ENCODE results near the gene PLOD2. TPM values are rescaled to one million over a fixed set of nuclear protein-coding genes. Genes with fewer than 3 reads are reported as not detected.

PLOD2 gene
- total RNA-seq, 1 donor from 2014 or later: not detected

DNA sequence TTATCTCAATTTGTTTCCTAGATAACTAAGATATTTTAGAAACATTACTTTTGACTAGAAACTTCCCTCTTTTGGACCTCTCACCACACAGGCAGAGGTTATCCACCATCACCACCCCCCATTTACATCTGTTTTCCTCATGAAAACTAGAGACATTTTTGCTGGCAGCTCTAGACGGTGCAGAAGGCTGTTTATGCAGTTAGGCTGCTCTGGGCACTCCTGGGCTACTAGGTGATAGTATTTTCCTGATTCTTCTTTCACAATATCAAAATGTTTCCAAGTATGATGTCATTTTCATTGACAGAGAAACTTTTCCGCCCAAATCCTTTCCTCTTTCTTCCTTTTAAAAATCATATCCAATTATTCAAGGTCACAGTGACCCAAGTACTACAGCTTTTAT, 67.1 kb downstream of the PLOD2 start:
- ATAC-seq (ENCODE audit: low read depth): no peak
- no peaks in the 10 kb centered on the region for H3K27me3 Mint-ChIP-seq
- no peaks in the 10 kb centered on the region for H3K4me1 Mint-ChIP-seq
- CTCF ChIA-PET: no interaction called here
- DNase-seq: no peak
- no peak overlapping the region for H3K4me3 Mint-ChIP-seq
- no peak overlapping the region for H3K27ac Mint-ChIP-seq
- TF ChIP-seq, protein P1, sequence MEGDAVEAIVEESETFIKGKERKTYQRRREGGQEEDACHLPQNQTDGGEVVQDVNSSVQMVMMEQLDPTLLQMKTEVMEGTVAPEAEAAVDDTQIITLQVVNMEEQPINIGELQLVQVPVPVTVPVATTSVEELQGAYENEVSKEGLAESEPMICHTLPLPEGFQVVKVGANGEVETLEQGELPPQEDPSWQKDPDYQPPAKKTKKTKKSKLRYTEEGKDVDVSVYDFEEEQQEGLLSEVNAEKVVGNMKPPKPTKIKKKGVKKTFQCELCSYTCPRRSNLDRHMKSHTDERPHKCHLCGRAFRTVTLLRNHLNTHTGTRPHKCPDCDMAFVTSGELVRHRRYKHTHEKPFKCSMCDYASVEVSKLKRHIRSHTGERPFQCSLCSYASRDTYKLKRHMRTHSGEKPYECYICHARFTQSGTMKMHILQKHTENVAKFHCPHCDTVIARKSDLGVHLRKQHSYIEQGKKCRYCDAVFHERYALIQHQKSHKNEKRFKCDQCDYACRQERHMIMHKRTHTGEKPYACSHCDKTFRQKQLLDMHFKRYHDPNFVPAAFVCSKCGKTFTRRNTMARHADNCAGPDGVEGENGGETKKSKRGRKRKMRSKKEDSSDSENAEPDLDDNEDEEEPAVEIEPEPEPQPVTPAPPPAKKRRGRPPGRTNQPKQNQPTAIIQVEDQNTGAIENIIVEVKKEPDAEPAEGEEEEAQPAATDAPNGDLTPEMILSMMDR (IDR thresholded peaks at IDR 0.05): no peak
- intact Hi-C loops (cut with micrococcal nuclease): no loop called here
- POLR2A ChIA-PET: no interaction called here
- H3K36me3 Mint-ChIP-seq (ENCODE audit: low read depth): no peaks in the 10 kb centered on the region
- H3K9me3 Mint-ChIP-seq: no peaks in the 10 kb centered on the region

DNA sequence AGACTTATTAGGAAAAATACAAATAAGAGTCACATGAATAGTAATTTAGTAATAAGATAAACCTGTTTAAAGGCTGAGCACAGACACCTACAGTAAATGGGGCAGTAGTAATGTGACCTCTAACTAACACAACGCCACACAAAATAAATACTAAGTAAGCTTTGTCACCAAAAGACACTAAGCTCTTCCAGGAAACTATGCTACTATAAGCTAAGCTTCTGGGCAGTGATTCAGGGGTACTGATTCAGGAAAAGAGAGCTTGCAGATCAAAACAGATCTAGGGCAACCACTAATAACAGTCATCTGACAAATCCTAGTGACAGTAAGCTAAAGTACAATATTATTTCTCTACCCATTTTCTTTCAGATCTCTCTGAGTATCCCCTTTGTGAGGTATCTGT, 68.8 kb downstream of the PLOD2 start:
- no peaks in the 10 kb centered on the region for H3K36me3 Mint-ChIP-seq (ENCODE audit: low read depth)
- DNase-seq (no peak), ATAC-seq (ENCODE audit: low read depth) (no peak)
- no peaks in the 10 kb centered on the region for H3K9me3 Mint-ChIP-seq
- ChIA-PET CTCF (no interaction called here), POLR2A (no interaction called here)
- no peak overlapping the region for H3K27ac Mint-ChIP-seq
- H3K4me3 Mint-ChIP-seq: no peak overlapping the region
- intact Hi-C loops (cut with micrococcal nuclease): no loop called here
- no peaks in the 10 kb centered on the region for H3K27me3 Mint-ChIP-seq
- TF ChIP-seq, protein P1 (IDR thresholded peaks at IDR 0.05): no peak
- no peaks in the 10 kb centered on the region for H3K4me1 Mint-ChIP-seq

DNA sequence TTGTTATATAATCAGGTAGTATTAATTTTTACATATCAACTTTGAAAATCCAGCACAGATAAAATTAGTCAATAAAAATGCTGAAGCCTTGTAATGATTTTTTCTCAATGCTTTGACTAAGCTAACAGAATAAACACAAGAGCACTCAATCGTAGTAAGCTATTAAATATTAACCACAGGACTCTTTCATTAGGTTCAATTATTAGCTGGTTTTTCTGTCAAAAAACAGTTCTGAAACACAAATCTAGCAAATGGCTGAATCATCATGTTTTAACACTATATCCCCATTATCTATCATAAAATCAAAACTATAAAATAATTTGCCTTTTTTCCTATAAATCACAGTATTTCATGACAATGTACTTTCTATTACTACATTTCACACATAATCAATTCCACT, 69.6 kb downstream of the PLOD2 start:
- CTCF ChIA-PET: no interaction called here

DNA sequence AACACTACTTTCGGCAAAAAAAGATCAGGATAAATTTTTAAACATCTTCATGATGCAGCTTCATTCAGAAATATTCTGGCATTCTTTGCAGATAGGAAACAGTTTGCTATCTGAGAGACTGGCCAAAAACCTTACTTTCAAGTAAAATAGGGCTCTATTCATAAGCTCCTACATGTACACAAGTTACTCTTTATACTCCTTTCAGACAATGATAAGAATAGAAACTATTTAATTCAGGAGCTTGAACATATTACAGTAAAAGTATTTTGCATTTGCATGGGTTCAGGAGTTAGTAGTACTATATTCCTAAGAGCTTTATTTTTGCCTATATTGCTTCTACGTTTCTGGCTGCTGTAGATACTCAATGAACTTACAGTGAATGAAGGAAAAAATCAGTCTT, 70.5 kb downstream of the PLOD2 start:
- Mint-ChIP-seq H3K36me3 (ENCODE audit: low read depth) (no peaks in the 10 kb centered on the region), H3K4me1 (no peaks in the 10 kb centered on the region), H3K4me3 (no peak overlapping the region), H3K27me3 (no peaks in the 10 kb centered on the region), H3K9me3 (no peaks in the 10 kb centered on the region), H3K27ac (no peak overlapping the region)
- DNase-seq (no peak), ATAC-seq (ENCODE audit: low read depth) (no peak)
- CTCF ChIA-PET: no interaction called here
- intact Hi-C loops (cut with micrococcal nuclease): no loop called here
- TF ChIP-seq, protein P1 (IDR thresholded peaks at IDR 0.05): no peak
- POLR2A ChIA-PET: no interaction called here

More for the DNA sequence above, 69.6 kb downstream of the PLOD2 start:
- intact Hi-C loops (cut with micrococcal nuclease): no loop called here
- ATAC-seq (ENCODE audit: low read depth) (no peak), DNase-seq (no peak)
- Mint-ChIP-seq H3K9me3 (no peaks in the 10 kb centered on the region), H3K36me3 (ENCODE audit: low read depth) (no peaks in the 10 kb centered on the region), H3K4me1 (no peaks in the 10 kb centered on the region), H3K27me3 (no peaks in the 10 kb centered on the region), H3K4me3 (no peak overlapping the region), H3K27ac (no peak overlapping the region)
- POLR2A ChIA-PET: no interaction called here
- TF ChIP-seq, protein P1 (IDR thresholded peaks at IDR 0.05): no peak

DNA sequence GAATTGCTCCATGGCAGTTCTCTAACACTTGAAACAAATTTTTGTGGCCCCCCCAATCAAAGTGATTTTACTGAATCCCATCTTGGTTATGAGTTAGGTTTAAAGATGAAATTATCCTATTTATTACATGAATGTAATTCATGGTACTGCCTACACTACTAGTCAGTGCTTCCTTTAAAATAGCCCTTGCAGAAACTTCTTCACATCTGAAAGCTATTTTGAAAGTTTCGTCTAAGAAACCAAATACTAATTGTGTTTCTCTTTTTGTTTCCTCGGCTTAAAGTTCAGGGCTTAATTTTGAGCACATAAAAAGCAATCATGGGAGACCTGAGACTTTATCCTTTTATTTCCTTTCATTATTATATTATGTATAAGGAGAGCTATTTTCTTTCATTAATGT, 72.1 kb downstream of the PLOD2 start:
- no peak overlapping the region for H3K27ac Mint-ChIP-seq
- H3K9me3 Mint-ChIP-seq: no peaks in the 10 kb centered on the region
- no peak overlapping the region for H3K4me3 Mint-ChIP-seq
- intact Hi-C loops (cut with micrococcal nuclease): no loop called here
- no peaks in the 10 kb centered on the region for H3K27me3 Mint-ChIP-seq
- TF ChIP-seq, protein P1 (IDR thresholded peaks at IDR 0.05): no peak
- no peaks in the 10 kb centered on the region for H3K4me1 Mint-ChIP-seq
- ATAC-seq (ENCODE audit: low read depth) (no peak), DNase-seq (no peak)
- ChIA-PET POLR2A (no interaction called here), CTCF (no interaction called here)
- H3K36me3 Mint-ChIP-seq (ENCODE audit: low read depth): no peaks in the 10 kb centered on the region

Data from activated B cell treated with CpG ODN at 0.5 μM for 24 hours (primary cell).